GM19328 (cell line): ENCODE measurements around the gene MSX1.

Experiments
- ATAC-seq: cut with Tn5 transposase; IDR thresholded peaks from one replicate; pipeline ENCODE4 v1.9.1; 2021; ENCODE audit warnings: mild to moderate bottlenecking, moderate library complexity; ENCODE audit not compliant: unreplicated experiment

The MSX1 gene

GRCh38 chr4:4840351-4840750 lies 19.1 kb upstream of the MSX1 start:
- no peak for ATAC-seq

GRCh38 chr4:4841156-4841555 lies 18.3 kb upstream of the MSX1 start:
- no peak for ATAC-seq

- no peak for ATAC-seq
Measured at GRCh38 chr4:4842476-4843441, 16.7 kb upstream of the MSX1 start.

GRCh38 chr4:4843635-4844291 lies 15.7 kb upstream of the MSX1 start:
- ATAC-seq, result no peak

- no peak for ATAC-seq
Measured at GRCh38 chr4:4845027-4845426, 14.4 kb upstream of the MSX1 start.

- no peak for ATAC-seq
Measured at GRCh38 chr4:4847011-4847410, 12.5 kb upstream of the MSX1 start.

GRCh38 chr4:4848540-4848939 lies 10.9 kb upstream of the MSX1 start:
- no peak for ATAC-seq

GRCh38 chr4:4849106-4849505 lies 10.4 kb upstream of the MSX1 start:
- ATAC-seq, result no peak

- ATAC-seq, result no peak
Measured at GRCh38 chr4:4849524-4850193, 9.8 kb upstream of the MSX1 start.

GRCh38 chr4:4851081-4851480 lies 8.4 kb upstream of the MSX1 start:
- ATAC-seq, result no peak

GRCh38 chr4:4851906-4852305 lies 7.6 kb upstream of the MSX1 start:
- ATAC-seq, result no peak

- ATAC-seq, result no peak
Measured at GRCh38 chr4:4852591-4853362, 6.7 kb upstream of the MSX1 start.

- ATAC-seq, result no peak
Measured at GRCh38 chr4:4853371-4853823, 6.1 kb upstream of the MSX1 start.

- no peak for ATAC-seq
Measured at GRCh38 chr4:4853921-4854648, 5.4 kb upstream of the MSX1 start.

- no peak for ATAC-seq
Measured at GRCh38 chr4:4854649-4855295, 4.7 kb upstream of the MSX1 start.

- ATAC-seq, result no peak
Measured at GRCh38 chr4:4855301-4856070, 4.0 kb upstream of the MSX1 start.

GRCh38 chr4:4856071-4857000 lies 3.1 kb upstream of the MSX1 start:
- no peak for ATAC-seq
